CD4-positive, alpha-beta T cell (primary cell): ENCODE results near the gene TACC3. TPM values are rescaled to one million over a fixed set of nuclear protein-coding genes. Genes with fewer than 3 reads are reported as not detected.

Source experiments
- ATAC-seq: fragments of 200-7000 bp; cut with Tn5 transposase; one replicate; pipeline ENCODE4 v1.10.0; 2022; ENCODE audit warnings: mild to moderate bottlenecking; ENCODE audit not compliant: poor library complexity
- CTCF ChIA-PET: fragments of 350-600 bp; sonication (Branson Sonifier 250); formaldehyde crosslinking; loops from one replicate; lab custom pipeline; 2021; ENCODE audit warnings: antibody characterized with exemption, inconsistent platforms; lab: Charles Lee
- POLR2A ChIA-PET: fragments of 350-600 bp; sonication (Branson Sonifier 250); formaldehyde crosslinking; loops from one replicate; lab custom pipeline; 2021; ENCODE audit warnings: antibody characterized with exemption, inconsistent platforms; lab: Charles Lee
- DNase-seq, 14 experiments: peaks; one replicate each; pipeline ENCODE4 v3.0.0-alpha.2; 2013 to 2020; ENCODE audit warnings: mixed read lengths in 2 of 14
- H3K27ac ChIP-seq, 2 donors: one replicate each; pipeline versions ENCODE4 v1.5.1 to v1.7.0; 2013; ENCODE audit warnings: low read length in 2 of 2, low read depth in 1 of 2, mild to moderate bottlenecking in 1 of 2
- H3K27me3 ChIP-seq, 2 experiments: 1 replicate in 1 of 2; 2 replicates in 1 of 2; pipeline versions ENCODE4 v1.6.1 to v1.7.0; 2013; ENCODE audit warnings: low read length in 2 of 2, control low read depth in 1 of 2, mild to moderate bottlenecking in 1 of 2, moderate library complexity in 1 of 2; ENCODE audit not compliant: insufficient read depth in 2 of 2, control insufficient read depth in 1 of 2
- H3K36me3 ChIP-seq: one replicate; pipeline ENCODE4 v1.6.1; 2013; ENCODE audit warnings: low read length, control low read depth; ENCODE audit not compliant: insufficient read depth
- H3K4me1 ChIP-seq: one replicate; pipeline ENCODE4 v1.6.1; 2013; ENCODE audit warnings: low read length, control low read depth; ENCODE audit not compliant: insufficient read depth
- H3K4me3 ChIP-seq: one replicate; pipeline ENCODE4 v1.5.1; 2013; ENCODE audit warnings: mild to moderate bottlenecking, low read length, moderate library complexity
- H3K9me3 ChIP-seq, 2 experiments: 1 replicate in 1 of 2; 2 replicates in 1 of 2; pipeline versions ENCODE4 v1.6.1 to v1.7.0; 2013; ENCODE audit warnings: low read length in 2 of 2, mild to moderate bottlenecking in 2 of 2, control low read depth in 1 of 2, moderate library complexity in 1 of 2; ENCODE audit not compliant: control insufficient read depth in 1 of 2, insufficient read depth in 1 of 2
- H3K27ac Mint-ChIP-seq: one replicate; pipeline ENCODE4 v1.8.0; 2020; ENCODE audit warnings: mixed read lengths
- H3K27me3 Mint-ChIP-seq: one replicate; pipeline ENCODE4 v1.8.0; 2021; ENCODE audit warnings: mixed read lengths
- H3K36me3 Mint-ChIP-seq: one replicate; pipeline ENCODE4 v1.8.0; 2021; ENCODE audit warnings: low read depth, mixed read lengths
- H3K4me1 Mint-ChIP-seq: one replicate; pipeline ENCODE4 v1.8.0; 2021; ENCODE audit warnings: low read depth, mixed read lengths
- H3K4me3 Mint-ChIP-seq: one replicate; pipeline ENCODE4 v1.8.0; 2020; ENCODE audit warnings: mild to moderate bottlenecking, mixed read lengths
- H3K9me3 Mint-ChIP-seq: one replicate; pipeline ENCODE4 v1.8.0; 2020; ENCODE audit warnings: mixed read lengths
- intact Hi-C, 2 experiments: fragments of 100-400 bp; cut with DNase I in 1 of 2; cut with micrococcal nuclease in 1 of 2; formaldehyde crosslinking; loops; one replicate each; pipeline versions ENCODE4 v1.15.1 to v1.9.0; 2023 to 2025; cut with DNase I, micrococcal nuclease
- total RNA-seq, 174 experiments: library from RNA in 2 of 174; stranded (reverse) in 2 of 174; gene quantifications; one replicate each; pipeline ENCODE4 v1.2.3 and lab custom pipeline; 2021 to 2026
- TF ChIP-seq, protein P1 (sequence below): fragments of 200-600 bp; IDR thresholded peaks from one replicate; pipeline ENCODE4 v1.8.0; 2022; ENCODE audit warnings: antibody characterized with exemption, mild to moderate bottlenecking

Gene TACC3
- total RNA-seq, 2 experiments from 2014 or later = 123 TPM

DNA sequence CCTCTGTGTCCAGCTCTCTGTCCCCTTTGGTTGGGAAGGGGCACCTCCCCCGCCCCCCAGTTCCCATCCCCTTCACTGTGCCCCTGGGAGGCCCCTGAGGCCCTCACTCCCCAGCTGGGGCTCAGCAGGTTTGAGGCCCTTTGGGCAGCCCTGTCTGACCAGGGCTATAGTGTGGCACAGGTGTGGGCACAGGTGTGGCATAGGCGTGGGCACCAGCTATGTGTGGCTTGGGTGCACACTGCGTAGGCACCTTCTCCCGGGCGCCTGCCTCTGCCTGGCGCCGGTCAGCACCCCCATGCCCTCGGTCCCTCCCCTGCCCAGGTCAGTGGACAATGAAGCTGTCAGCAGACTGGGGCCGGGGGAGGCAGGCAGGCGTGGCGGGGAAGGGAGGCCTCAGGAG lies 64.3 kb downstream of the TACC3 start:
- Histone ChIP-seq H3K36me3 (no peaks in the 10 kb centered on the region), H3K27me3 (no peaks in the 10 kb centered on the region), H3K4me3 (no peak overlapping the region), H3K4me1 (no peaks in the 10 kb centered on the region), H3K27ac (no peak overlapping the region), H3K9me3 (no peaks in the 10 kb centered on the region)
- intact Hi-C loops = no loop called here
- Mint-ChIP-seq H3K4me1 (no peaks in the 10 kb centered on the region), H3K4me3 (no peak overlapping the region), H3K36me3 (no peaks in the 10 kb centered on the region), H3K9me3 (no peaks in the 10 kb centered on the region), H3K27me3 (peaks cover under 1% of the 10 kb centered on the region), H3K27ac (no peak overlapping the region)
- TF ChIP-seq, protein P1, sequence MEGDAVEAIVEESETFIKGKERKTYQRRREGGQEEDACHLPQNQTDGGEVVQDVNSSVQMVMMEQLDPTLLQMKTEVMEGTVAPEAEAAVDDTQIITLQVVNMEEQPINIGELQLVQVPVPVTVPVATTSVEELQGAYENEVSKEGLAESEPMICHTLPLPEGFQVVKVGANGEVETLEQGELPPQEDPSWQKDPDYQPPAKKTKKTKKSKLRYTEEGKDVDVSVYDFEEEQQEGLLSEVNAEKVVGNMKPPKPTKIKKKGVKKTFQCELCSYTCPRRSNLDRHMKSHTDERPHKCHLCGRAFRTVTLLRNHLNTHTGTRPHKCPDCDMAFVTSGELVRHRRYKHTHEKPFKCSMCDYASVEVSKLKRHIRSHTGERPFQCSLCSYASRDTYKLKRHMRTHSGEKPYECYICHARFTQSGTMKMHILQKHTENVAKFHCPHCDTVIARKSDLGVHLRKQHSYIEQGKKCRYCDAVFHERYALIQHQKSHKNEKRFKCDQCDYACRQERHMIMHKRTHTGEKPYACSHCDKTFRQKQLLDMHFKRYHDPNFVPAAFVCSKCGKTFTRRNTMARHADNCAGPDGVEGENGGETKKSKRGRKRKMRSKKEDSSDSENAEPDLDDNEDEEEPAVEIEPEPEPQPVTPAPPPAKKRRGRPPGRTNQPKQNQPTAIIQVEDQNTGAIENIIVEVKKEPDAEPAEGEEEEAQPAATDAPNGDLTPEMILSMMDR = no peak
- DNase-seq (no peak), ATAC-seq (no peak)
- ChIA-PET CTCF (no interaction called here), POLR2A (no interaction called here)

DNA sequence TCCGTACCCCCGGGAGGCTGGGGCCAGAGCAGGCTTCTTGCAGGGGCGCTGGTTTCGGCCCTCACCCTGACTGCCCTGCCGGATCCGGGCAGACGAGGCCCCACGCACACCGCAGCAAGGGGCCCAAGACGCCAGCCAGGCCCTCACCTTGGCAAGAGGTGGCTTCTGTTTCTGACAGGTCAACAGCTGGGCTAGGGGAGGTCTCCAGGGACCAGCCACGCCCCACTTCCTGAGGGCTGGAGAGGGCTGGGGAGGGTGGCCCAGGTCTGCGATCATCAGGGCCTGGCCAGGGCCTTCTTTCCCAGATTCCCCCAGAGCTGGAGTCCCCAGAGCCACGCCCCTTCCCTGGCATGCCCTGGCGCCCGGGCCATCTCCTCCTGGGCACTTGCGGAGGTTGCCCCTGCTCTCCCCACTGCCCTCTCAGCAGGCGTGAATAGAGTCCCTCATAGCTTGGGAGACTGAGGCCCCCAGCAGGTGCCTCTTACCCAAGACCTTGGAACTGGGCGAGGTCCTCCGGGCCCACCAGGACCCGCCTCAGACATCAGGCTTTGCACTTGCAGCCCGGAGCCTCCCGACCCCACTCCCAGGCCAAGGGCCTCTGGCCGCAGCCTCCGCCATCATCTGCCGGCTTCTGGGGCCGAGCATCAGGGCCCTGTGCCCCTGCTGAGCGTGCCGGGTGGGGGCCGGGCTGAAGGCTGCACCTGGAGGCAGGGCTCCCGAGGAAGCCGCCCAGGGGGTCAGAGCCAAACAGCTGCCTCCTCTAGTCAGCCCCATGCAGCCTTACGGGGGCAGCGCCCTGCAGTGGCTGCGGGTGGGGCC lies 65.4 kb downstream of the TACC3 start:
- no peaks in the 10 kb centered on the region for H3K36me3 Mint-ChIP-seq
- TF ChIP-seq, protein P1 = no peak
- DNase-seq (no peak), ATAC-seq (no peak)
- intact Hi-C loops = no loop called here
- no peaks in the 10 kb centered on the region for H3K36me3 ChIP-seq
- H3K27me3 Mint-ChIP-seq = peaks cover 11% of the 10 kb centered on the region
- H3K4me3 ChIP-seq = no peak overlapping the region
- H3K27me3 ChIP-seq = no peaks in the 10 kb centered on the region
- H3K9me3 Mint-ChIP-seq = no peaks in the 10 kb centered on the region
- ChIA-PET POLR2A (no interaction called here), CTCF (no interaction called here)
- H3K27ac ChIP-seq = no peak overlapping the region
- H3K9me3 ChIP-seq = peaks cover 0 to 2% of the 10 kb centered on the region in 2 experiments
- H3K4me1 Mint-ChIP-seq = no peaks in the 10 kb centered on the region
- H3K27ac Mint-ChIP-seq = no peak overlapping the region
- no peak overlapping the region for H3K4me3 Mint-ChIP-seq
- H3K4me1 ChIP-seq = no peaks in the 10 kb centered on the region

DNA sequence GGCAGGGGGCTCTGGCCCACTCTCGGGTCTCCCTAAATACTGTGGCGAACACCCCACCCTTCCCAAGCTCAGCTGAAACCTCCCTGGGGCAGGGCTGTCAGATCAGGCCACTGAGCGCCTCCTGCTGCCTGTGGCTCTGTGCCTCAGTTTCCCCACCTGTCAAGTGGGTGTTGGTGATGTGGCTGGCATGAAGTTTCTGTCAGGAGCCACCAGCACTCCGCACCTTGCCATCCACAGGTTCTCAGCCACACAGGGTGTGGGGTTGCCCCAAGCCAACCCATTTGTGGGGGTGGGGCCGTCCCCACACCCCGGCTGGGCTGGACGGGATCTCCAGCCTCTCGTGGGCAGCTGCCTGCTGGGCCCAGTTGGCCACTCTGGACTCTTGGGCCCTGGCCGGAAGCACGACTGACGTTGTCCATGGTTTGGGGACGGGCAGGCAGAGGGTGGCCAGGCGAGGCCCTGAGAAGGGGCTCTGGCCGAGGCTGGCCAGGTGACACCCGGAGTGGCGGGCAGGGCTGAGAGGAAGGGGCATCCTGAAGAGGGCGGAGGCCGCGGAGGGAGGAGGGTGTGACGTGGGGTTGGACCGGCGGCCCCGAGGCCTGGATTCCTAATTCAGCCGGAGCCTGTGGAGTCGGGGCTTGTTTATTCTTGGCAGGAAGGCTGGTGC lies 66.2 kb downstream of the TACC3 start:
- no peak overlapping the region for H3K4me3 Mint-ChIP-seq
- H3K36me3 Mint-ChIP-seq = no peaks in the 10 kb centered on the region
- DNase-seq (no peak), ATAC-seq (no peak)
- H3K27ac ChIP-seq = no peak overlapping the region
- intact Hi-C loops = no loop called here
- H3K27me3 Mint-ChIP-seq = peaks cover 11% of the 10 kb centered on the region
- TF ChIP-seq, protein P1 = no peak
- H3K4me1 ChIP-seq = no peaks in the 10 kb centered on the region
- no peaks in the 10 kb centered on the region for H3K36me3 ChIP-seq
- H3K9me3 ChIP-seq = peaks cover 0 to 5% of the 10 kb centered on the region in 2 experiments
- no peaks in the 10 kb centered on the region for H3K9me3 Mint-ChIP-seq
- H3K4me1 Mint-ChIP-seq = no peaks in the 10 kb centered on the region
- POLR2A ChIA-PET = no interaction called here
- CTCF ChIA-PET = no interaction called here
- H3K27ac Mint-ChIP-seq = no peak overlapping the region
- no peaks in the 10 kb centered on the region for H3K27me3 ChIP-seq
- no peak overlapping the region for H3K4me3 ChIP-seq
